ENCODE data around the gene MGRN1. TPM values are rescaled to one million over a fixed set of nuclear protein-coding genes. Genes with fewer than 3 reads are reported as not detected.

Gene MGRN1
- total RNA-seq, 1 donor from 2014 or later = 29.3 TPM

DNA sequence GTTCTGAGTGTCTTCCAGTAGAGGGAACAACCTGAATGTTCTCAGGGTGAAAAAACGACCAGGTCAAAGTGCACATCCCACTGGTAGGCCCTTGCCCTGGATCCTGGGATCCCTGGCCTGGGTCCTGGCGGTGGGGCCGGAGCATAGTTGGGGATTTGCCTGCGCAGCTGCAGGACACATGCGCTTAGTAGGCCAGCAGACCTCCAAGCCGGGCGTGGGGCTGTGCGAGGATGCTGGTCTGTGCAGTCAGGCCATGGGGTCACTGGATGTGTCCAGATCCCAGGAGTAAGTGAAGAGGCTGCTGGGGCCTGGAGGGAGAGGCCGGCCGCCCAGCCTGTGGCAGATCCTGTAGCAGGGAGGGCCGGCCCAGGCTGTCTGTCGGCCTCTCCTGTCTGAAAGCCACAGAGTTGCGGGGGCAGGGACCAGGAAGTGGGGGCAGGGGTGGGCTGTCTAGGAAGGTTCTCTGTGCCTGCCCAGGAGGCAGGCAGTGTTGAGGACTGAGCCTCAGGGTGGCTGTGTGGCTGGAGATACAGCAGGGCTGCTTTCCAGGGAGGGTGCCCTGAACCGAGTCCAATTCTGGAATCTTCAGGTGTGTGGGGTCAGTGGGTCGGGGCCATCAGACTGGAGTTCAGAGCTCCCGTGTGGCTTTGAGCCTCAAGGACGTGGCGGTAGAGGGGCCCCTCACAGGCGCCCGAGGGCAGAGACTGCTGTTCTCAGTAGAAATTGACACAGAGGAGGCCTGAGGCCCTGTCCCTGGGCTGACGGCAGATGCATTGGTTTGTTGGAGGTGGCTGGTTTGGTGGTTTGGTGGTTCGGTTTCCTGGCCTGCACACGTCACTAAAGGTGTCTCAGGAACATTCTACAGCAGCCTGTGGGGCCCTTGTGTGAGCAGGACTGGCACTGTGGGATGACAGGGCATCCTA is 51.5 kb downstream of the MGRN1 start:
- DNase-seq = no peak

DNA sequence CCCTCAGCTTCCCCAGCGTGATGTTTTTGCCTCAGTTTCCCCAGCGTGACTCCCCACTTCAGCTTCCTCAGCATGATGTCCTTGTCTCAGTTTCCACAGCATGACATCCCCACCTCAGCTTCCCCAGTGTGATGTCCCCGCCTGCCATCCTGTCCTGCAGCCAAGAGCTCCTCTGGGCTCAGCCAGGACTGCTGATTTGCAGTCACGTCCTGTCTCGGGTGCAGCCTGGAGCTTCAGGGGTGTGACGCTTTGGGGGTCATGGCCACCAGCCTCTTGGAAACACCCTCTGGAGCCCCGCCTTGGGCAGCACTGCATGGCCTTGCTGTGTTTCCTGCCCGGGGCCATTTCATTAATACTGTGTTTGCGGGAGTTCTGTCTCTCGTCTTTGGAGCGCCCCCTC is 52.2 kb downstream of the MGRN1 start:
- no peak for DNase-seq

DNA sequence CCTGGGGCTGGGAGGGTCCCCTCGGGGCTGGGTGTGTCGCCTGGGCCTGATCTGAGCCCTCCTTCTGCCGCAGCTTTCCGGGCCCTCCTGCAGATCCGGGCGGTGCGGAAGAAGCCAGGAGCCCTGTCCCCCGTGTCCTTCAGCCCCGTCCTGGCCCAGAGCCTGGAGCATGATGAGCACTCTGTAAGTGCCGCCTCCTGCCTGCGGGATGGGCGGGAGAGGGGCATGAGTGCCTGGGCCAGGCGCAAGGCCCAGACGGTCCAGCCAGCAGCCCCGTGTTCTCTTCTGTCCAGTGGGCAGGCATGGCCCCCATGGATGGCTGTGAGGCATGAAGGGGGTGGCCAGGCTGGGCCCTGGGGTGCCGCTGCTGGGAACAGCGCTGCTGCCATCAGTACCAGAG is 52.8 kb downstream of the MGRN1 start:
- DNase-seq = no peak

DNA sequence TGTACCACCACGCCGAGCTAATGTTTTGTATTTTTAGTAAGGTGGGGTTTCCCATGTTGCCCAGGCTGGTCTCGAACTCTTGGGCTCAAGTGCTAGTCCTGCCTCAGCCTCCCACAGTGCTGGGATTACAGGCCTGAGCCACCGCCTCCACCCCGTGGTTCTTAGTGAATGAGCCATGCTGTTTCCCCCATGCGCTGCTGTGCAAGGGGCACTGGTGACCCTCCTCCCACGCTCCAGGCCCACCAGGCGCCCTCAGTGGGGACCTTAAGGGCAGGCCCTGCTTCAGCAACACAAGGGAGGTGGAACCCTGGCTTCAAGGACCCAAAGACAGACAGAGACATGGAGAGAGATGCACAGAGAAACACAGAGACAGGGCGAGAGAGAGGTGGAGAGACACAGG is 53.4 kb downstream of the MGRN1 start:
- no peak for DNase-seq

DNA sequence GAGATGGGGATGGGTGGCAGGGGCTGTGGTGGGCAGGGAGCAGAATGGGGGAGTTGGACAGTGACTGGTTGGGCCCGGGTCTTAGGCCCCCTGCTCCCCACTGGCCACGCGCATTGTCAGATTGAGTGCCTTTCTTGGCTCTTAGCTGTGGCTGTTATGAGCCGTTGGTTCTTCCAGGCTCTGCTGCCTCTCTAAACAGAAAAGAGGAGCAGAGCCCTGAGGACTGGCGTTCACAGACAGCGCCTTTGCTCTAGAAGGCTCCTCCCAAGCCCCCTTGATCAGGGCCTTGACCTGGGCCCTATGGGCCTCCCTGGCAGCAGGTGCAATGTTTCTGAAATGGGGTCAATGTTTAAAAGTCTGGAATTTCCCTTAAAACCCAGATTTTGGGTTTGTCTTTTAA is 54.0 kb downstream of the MGRN1 start:
- no peak for DNase-seq

DNA sequence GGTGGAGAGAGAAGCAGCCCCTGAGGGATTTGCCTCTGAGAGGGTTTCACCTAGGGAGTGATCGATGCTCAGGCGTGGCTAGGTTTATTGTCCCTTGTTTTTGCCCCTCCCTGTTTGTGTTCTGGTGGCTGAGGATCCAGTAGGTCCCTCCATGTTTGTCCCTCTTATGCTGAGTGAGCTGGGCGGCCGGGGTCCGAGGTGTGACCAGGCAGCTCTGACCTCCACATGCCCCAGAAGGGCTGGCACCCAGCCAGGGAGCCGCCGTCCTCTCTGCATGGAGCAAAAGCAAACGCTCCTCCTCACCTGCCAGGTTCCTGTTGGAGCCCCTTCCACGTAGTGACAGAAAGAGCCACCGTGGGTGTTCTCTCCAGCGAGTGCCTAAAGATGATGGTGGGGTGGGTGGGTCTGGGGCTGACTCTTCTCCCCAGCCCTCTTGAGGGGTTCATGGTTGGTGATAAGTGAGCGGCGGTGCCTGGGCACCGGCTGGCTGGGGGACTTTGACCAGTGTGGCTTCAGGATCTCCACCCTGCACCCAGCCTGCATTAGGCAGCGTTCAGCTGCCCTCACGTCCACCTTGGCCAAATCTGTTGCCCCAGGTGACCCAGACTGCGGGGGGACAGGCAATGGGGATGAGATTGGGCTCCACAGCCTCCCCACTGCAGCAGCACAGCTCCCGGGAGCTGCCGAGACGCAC is 54.7 kb downstream of the MGRN1 start:
- DNase-seq = no peak

DNA sequence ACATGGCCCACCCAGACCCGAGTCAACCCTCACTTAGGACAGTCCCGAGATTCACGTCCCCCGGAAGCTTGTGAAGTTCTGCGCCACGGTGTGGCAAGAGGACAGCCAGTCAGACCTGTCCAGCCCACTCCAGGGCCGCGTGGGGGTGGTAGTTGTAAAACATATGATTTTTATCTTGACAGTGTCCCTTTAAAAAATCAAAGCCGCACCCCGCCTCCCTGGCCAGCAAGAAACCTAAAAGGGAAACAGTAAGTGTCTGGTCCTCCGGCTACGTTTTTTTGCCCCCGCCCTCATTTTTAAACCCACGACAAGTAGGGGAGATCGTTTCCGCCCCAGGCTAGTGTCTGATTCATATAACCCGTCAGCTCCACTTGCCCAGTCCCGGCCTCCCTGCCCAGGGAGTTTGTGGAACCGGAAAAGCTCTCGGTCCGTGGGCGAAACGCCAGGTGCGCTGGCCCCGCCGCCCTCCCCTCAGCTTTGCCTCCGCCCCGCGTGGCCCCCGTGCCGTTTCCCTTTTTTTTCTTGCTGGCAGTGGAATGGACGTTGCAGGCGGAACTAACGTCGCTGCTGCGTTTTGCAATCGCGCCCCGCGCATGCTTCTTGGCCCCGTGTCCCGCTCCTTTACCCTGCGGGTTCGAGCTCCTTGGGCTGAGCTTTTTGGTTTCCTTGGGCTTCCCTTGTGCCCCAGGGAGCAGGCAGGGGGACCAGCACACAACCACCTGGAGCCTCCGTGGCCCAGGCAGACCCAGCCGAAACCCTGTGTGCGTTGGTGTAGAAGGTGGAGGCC is 55.4 kb downstream of the MGRN1 start:
- DNase-seq = peak; percentile 75

DNA sequence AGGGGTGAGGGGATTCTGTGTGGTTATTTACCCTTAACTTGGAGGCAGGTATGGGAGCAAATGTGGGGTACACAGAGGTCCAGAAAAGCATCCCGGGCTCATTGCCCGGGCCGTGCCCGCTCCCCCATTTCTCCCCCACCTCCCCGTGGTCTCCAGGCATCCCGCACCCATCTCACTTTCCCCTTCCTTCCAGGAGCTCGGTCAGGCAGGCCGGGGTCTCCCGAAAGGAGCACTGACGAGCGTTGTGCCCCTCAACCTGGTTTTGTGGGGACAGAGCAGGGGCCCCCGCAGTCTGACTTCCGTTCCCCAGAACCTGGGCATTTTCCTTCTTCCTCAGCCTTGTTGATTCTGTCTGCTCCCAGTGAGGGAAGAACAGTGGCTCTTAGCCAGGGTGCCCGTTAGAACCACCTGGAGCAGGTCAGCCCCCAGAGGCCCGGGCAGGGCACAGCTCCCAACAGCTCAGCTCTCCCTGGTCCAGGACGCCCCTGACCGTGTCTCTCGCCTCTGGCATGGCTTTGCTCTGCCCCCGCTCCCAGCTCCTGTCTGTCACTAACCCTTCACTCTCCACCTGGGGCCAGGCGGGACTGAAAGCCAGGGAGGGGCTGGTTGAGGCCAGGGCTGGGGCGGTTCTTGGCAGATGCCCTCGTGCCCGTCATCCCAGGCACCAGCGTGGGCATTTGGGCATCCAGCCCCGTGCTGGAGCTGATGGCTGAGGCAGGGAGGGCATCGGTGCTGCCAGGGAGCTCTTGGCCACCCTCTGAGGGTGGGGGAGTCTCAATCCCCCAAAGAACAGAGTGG is 56.2 kb downstream of the MGRN1 start:
- DNase-seq = no peak

DNA sequence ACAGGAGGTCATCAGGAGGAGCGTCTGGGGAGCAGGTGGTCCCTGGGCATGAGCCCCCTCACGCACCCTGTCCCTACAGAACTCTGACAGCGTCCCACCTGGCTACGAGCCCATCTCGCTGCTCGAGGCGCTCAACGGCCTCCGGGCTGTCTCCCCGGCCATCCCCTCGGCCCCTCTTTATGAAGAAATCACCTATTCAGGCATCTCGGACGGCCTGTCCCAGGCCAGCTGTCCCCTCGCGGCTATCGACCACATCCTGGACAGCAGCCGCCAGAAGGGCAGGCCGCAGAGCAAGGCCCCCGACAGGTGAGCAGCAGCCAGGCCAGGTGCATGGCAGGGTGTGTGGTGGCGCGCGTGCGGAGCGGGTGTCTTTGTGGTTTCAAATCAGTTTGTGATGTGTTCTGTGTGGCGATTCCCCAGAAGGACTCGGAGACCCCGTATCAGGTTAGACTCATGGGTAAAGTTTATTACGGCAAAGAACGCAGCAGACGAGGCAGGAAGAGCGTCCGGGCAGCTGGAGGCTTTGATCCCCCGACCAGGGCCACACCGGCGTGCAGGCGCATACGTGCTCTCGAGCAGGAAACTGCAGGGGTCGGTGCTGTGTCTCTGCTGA is 57.0 kb downstream of the MGRN1 start:
- no peak for DNase-seq

DNA sequence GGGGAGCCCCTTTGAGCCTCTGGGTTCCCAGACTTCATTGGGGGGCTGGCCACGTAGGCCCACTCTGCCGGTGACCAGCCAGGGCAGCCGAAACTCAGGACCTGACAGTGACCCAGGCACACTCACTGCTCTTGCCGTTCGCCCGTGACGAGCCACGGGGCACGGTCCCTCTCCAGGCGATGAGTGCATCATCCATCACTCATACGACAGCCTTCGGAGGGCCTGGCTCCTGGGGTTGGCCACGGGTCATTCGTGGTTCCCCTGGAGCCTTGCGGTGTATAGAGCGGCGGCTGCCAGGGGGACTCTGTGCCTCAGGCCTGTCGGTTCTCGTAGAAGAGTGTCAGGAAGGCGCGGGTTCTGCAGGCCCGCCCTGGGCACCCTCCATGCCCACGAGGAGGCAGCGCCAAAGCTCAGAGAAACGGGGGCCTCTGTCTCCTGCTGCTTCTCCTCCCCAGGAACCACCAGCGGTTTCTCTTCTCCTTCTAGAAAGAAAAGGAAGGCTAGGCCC is 57.5 kb downstream of the MGRN1 start:
- no peak for DNase-seq

DNA sequence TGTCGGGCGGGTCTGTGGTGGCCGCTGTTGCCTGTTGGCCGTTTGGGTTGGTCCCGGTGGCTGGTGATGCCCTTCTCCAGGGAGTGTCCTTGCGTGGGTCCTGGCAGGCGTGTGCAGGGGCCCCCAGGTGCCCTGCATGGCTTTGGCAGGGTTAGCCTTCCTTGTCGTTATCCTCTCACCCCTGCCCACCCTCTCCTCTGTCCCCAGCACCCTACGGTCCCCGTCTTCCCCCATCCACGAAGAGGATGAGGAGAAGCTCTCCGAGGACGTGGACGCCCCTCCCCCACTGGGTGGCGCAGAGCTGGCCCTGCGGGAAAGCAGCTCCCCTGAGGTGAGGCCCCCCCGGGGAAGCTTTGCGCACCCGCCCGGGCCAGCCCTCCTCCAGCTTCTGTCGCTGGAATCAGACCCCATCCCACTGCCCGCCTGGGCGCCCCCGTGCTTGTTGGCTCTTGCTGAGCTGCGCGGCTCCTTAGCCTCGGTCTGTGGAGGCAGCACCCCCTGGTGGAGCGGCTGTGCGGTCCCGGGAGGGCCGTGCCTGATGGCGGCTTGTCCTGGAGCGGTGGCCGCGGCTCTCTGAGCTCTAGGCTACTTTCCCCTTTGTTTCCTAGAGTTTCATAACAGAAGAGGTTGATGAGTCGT is 58.1 kb downstream of the MGRN1 start:
- DNase-seq = peak; percentile 43

DNA sequence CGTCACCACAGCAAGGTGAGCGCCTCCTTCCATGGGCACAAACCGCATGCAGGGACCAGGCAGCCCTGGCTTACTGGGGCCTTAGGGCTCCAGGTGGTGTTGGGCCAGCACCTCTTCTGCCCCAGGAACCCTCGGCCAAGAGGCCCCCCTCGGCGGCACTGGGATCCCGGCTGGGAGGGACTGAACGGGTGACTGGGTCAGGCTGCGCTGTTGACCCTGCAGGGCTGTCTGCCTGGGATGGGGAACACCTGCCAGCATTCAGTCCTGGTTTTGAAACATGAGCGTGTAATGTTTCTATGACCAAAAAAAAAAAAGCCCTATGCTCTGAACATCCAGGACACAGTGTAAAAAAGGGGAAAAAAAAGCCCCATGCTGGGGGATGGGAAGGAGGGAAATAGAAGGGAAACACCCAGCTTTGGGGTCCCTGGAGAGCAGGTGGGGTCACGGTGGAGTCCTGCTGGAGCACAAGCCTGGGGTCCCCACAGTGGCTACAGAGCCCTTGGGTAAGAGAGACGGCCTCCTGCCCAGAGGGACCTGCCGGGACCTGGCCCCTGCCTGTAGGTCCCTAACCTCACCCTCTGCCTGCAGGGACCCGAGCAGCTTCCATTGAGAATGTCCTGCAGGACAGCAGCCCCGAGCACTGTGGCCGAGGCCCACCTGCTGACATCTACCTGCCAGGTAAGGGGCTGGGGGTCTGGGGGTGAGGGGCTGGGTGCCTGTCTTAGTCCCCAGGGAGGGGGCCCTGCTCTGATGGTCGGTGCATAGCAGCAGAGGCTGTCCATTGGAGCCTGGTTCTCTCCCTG is 58.8 kb downstream of the MGRN1 start:
- no peak for DNase-seq

DNA sequence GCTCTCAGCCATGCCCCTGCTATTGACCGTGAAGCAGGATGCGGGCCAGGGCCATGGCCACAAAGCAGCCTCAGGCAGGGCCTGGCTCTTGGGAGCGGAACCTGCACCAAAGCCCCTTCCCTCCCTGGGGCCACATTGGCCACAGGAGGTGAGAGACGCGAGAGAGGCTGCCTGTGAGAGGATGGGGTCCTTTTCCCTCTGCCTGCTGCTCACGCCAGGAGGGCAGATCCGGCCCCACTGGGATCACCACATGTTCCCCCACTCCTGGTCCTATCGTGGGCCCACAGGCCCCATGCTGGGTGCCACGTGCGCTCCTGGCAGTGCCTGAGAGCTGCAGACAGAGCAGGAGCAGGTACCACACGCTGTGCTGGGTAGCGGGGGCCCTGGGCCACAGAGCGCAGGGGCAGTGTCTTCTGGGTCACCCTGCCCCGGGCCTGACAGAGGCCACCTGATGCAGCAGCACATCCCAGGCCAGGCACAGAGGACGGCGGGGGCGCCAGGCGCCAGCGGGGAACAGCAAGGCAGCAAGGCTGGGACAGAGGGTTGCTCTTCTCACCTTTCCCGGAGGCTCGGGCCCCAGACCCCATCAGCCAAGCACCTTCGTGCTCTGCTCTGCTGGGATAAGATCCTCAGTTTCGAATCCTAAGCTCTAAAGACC is 59.6 kb downstream of the MGRN1 start:
- DNase-seq = no peak

DNA sequence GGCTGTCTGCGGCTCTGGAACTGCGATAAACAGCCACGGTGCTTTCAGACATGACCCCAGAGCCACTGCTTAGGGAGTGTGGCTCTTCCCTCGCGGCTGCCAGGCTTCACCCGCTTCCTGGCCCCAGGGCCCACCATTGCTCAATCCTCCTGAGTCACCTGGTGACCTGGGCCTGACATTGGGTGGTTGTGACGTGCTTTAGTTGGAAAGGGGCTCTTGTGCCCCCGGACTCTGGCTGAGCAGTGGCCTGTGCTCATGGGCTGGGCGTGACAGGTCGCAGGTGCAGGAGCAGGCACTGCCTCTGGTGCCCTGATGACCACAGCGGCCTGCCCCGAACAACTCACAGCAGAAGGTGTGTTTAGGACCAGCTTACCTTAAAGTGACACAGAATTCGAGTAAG is 60.1 kb downstream of the MGRN1 start:
- no peak for DNase-seq

DNA sequence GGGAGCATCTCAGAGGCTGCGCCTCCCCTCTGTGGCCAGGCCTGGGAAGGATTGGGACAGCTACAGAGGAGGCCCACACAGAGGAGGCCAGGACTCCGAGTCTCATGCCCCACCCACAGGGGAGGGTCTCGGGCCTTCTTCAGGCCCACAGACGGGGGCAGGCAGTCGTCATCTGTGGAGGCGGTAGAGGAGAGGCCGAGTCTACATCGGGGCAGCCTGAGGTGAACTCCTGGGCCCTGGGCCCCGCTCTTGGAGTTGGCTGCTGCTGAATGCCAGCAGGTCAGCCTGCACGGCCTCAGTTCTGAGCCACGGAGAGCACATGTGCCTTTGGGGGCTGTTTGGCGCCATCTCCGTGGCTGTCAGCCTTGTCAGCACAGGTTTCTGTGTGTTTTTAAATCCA is 60.7 kb downstream of the MGRN1 start:
- no peak for DNase-seq

DNA sequence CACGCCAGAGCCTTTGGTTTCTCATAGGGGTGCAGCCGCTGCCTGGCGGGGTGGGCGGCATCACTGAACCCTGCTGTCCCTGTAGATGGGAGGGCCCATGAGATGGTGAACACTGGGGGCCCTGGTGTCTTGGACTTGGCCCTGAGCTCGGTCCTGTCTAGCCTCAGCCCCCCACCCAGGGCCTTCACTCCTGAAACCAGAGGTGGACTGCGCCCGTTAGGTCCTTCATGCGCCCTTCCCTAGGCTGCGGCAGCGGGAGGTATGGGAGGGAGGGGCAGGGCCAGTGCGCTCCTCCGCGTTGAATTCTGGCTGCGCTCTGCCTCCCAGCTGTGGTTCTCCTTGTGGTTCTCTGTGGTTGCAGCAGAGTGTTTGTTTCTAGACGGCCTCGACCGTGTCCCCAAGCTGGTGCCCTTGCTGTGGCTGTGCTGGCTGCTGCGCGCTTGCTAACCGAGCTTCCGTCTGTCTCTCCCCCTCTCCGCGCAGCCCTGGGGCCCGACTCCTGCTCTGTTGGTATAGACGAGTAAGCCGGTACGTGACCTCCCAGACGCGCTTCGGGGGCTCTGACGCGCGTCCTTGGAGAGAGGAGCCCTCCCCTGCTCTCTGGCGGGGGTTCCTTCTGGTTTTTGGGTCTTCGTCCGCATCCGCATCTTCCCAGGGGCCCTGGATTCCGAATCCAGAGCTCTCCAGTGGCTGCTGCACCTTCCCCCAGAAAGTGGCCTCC is 61.3 kb downstream of the MGRN1 start:
- no peak for DNase-seq

DNA sequence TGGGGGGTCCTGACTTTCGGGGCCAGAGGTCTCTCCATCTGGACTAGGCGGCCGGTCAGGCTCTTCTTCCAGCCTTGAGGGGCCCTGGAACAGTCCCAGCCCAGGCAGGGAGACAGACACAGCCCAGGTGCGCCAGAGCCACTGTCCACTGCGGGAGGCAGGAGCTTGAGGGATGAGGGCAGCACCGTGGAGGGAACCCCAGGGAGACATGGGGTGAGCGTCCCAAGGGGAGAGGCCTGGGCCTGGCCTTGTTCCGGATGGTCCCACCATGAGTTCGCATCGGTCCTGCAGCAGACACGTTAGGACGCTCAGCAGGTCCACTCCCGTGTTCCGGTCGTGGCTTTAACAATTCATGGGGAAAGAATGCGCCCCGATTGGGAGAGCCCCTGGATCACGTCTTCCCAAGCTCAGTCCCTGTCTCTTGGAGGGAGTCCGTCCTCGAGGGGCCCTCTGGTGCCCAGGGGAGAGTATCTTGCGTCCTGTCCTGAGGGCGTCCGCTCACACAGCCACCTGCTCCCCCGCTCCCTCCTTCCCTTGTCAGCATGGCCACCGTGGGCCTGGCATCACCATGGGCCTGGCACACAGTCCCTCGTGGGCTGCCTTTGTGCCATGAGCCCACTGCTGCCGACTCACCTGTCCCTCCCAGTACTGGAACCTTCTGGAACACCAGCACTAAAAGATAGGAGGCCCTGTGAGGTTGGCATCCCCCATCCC is 62.0 kb downstream of the MGRN1 start:
- DNase-seq = no peak

DNA sequence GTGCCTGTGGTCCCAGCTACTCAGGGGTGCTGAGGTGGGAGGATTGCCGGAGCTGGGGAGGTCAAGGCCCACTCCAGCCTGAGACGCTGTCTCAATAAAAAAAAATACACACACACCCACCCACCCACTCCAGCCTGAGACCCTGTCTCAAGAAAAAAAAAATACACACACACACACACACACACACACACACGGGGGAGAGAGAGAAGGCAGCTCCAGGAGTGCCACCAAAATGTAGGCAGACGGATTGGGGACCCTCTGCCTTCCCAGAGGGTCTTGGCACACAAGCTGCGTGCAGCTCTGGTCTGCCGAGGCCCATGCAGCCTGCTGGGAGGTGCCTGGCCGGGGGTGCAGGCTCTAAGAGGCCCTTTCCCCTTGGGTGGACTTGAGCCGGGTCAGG is 62.8 kb downstream of the MGRN1 start:
- DNase-seq = no peak

Measured in dermis blood vessel endothelial cell (primary cell).